ENCODE results near the gene NT5C2.
A peak's percentile ranks its signal among the peaks of the same experiment; 100 is the strongest.
"Not testable (repeated sequence)": the region's sequence is repeated elsewhere in the genome, so short reads cannot be mapped to it uniquely, and the experiment has no call there.

The NT5C2 gene

DNA sequence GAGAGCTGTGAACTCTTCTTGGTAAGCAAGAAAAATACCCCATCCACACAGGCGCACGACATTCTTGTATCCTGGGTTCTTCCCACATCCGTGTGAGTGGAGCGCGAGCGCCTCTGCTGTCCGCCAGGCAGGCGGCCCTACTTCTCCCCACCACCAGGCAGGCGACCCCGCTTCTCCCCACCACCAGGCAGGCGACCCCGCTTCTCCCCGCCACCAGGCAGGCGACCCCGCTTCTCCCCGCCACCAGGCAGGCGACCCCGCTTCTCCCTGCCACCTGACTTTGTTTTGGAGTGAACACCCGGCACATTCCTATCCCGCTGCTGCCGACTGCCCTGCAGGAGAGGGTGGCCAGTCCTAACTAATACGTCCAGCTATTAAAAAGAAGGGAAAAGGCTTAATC, 120.8 kb downstream of the NT5C2 start:
- H3K27ac Mint-ChIP-seq, result no peak overlapping the region
- H3K4me1 Mint-ChIP-seq (ENCODE audit: low read depth), result peaks cover 28% of the 10 kb centered on the region
- no peak for DNase-seq (ENCODE audit: low spot score)
- no peaks in the 10 kb centered on the region for H3K9me3 Mint-ChIP-seq
- H3K36me3 Mint-ChIP-seq (ENCODE audit: low read depth), result no peaks in the 10 kb centered on the region
- H3K4me3 Mint-ChIP-seq, result no peak overlapping the region
- H3K27me3 Mint-ChIP-seq (ENCODE audit: low read depth), result no peaks in the 10 kb centered on the region

GRCh38 chr10:103069453-103070331, 123.4 kb downstream of the NT5C2 start:
- H3K4me1 Mint-ChIP-seq (ENCODE audit: low read depth), result peaks cover 28% of the 10 kb centered on the region
- peak overlapping the region; percentile 18 for H3K4me3 Mint-ChIP-seq
- H3K9me3 Mint-ChIP-seq, result no peaks in the 10 kb centered on the region
- DNase-seq (ENCODE audit: low spot score), result peak; percentile 51
- no peaks in the 10 kb centered on the region for H3K27me3 Mint-ChIP-seq (ENCODE audit: low read depth)
- peak overlapping the region; percentile 52 for H3K27ac Mint-ChIP-seq
- no peaks in the 10 kb centered on the region for H3K36me3 Mint-ChIP-seq (ENCODE audit: low read depth)

DNA sequence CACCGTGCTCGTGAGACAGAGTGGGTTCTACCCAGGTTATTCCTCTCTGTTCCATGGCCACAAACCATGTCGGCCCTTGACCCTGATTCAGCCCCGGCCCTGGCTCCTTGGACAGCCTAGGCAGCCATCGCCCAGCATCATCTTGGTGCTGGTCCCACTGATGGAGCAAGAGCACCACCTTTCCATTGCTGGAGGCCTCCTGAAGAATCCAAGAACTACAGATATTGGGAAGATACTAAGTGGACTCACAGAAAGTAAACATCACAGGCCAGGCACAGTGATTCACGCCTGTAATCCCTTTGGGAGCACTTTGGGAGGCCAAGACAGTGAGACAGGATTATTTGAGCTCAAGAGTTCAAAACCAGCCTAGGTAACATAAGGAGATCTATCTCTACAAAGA, 125.1 kb downstream of the NT5C2 start:
- H3K27ac Mint-ChIP-seq, result no peak overlapping the region
- H3K36me3 Mint-ChIP-seq (ENCODE audit: low read depth), result no peaks in the 10 kb centered on the region
- H3K27me3 Mint-ChIP-seq (ENCODE audit: low read depth), result no peaks in the 10 kb centered on the region
- peaks cover 28% of the 10 kb centered on the region for H3K4me1 Mint-ChIP-seq (ENCODE audit: low read depth)
- DNase-seq (ENCODE audit: low spot score), result no peak
- no peaks in the 10 kb centered on the region for H3K9me3 Mint-ChIP-seq
- H3K4me3 Mint-ChIP-seq, result no peak overlapping the region

DNA sequence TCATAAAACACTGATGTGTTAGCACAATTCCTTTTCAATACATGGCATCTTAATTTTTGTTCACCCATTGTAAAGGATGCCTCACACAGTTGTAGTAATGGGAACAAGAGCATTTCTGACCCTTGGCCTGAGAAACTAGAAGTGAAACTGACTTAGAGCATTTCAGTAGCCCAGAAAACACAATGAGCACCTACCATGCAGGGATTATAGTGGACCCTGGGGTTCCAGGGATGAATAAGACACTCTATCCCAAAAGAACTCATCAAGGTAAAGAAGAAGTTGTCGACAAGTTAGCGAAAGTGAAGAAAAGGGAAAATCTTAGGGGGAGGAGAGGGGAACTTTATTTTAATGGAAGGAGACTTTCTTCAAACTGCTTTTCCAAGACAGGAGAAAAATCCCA, 125.6 kb downstream of the NT5C2 start:
- no peak for DNase-seq (ENCODE audit: low spot score)
- Mint-ChIP-seq H3K27me3 (ENCODE audit: low read depth) (no peaks in the 10 kb centered on the region), H3K4me1 (ENCODE audit: low read depth) (peaks cover 28% of the 10 kb centered on the region), H3K9me3 (no peaks in the 10 kb centered on the region), H3K36me3 (ENCODE audit: low read depth) (no peaks in the 10 kb centered on the region), H3K27ac (no peak overlapping the region), H3K4me3 (no peak overlapping the region)

- H3K4me1 Mint-ChIP-seq (ENCODE audit: low read depth), result peaks cover 28% of the 10 kb centered on the region
- H3K27ac Mint-ChIP-seq; H3K4me3 Mint-ChIP-seq; H3K36me3 Mint-ChIP-seq (ENCODE audit: low read depth); DNase-seq (ENCODE audit: low spot score); H3K27me3 Mint-ChIP-seq (ENCODE audit: low read depth); H3K9me3 Mint-ChIP-seq: not testable (repeated sequence)
These were observed 126.0 kb downstream of the NT5C2 start for GRCh38 chr10:103067099-103067477.

DNA sequence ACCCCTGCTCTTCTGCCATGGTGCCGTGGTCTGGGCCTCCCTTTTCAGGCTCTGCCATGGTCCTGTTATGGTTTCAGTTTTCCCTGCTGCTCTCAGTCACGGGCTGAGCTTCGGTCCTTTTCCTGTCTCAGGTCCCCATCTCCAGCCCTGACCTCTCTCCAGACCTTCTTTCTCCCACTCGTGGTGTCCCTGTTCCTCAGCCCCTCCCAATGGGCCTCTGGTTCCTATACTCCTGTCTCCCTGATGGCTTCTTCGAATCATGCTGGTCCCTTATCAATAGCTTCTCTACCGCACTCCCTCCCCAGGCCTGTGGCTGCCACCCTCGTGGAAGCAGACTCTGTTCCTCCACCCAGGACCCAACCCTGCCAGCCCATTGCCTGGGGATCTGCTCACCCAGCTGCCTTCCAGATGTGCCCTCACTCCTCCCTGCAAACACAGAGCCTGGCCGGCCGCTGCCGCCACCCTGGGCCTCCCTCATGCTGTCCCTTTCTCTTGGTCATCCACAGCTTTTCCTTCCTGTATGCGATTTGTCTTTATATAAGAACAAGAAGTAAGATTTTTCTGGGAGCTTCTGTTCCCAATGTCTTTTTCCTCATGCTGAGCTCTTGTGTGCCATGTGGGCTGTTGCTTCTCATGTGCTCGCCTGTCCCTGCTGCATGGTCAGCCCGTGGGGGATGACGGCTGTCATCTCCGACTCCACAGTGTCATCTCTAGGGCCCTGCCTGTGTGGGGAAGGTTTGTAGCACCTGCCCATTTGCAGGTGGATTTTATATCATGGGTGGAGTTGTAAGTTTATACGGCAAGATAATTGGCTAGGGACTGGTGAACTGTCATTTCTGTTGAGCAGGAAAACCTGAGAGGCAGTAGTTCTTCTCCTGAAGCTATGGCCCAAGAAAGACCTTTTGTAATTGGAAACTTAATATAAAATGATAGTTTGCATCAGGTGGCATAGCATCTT, 126.7 kb downstream of the NT5C2 start:
- Mint-ChIP-seq H3K9me3 (no peaks in the 10 kb centered on the region), H3K4me3 (no peak overlapping the region), H3K27me3 (ENCODE audit: low read depth) (no peaks in the 10 kb centered on the region), H3K4me1 (ENCODE audit: low read depth) (peaks cover 24% of the 10 kb centered on the region), H3K36me3 (ENCODE audit: low read depth) (no peaks in the 10 kb centered on the region), H3K27ac (no peak overlapping the region)
- DNase-seq (ENCODE audit: low spot score), result no peak

DNA sequence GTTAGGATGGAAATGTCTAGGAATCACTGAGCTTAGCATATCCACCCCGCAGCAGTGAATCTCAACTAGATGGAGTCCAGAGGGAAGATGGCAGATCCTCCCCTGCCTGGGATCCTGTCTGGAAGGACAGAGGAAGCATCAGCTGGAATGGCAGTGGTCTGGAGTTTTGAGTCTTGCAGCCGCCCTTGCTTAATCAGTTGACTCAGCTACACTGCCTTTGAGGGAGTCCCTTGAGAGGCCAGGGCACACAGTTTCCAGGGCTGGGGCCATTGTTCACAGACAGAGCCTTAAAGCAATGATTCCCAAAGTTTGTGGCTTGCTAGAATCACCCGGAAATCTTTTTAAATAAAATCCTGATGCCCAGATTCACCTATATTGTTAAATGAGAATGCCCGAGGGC, 128.1 kb downstream of the NT5C2 start:
- Mint-ChIP-seq H3K4me3 (no peak overlapping the region), H3K36me3 (ENCODE audit: low read depth) (no peaks in the 10 kb centered on the region), H3K9me3 (no peaks in the 10 kb centered on the region), H3K4me1 (ENCODE audit: low read depth) (peaks cover 11% of the 10 kb centered on the region), H3K27ac (no peak overlapping the region), H3K27me3 (ENCODE audit: low read depth) (no peaks in the 10 kb centered on the region)
- no peak for DNase-seq (ENCODE audit: low spot score)

DNA sequence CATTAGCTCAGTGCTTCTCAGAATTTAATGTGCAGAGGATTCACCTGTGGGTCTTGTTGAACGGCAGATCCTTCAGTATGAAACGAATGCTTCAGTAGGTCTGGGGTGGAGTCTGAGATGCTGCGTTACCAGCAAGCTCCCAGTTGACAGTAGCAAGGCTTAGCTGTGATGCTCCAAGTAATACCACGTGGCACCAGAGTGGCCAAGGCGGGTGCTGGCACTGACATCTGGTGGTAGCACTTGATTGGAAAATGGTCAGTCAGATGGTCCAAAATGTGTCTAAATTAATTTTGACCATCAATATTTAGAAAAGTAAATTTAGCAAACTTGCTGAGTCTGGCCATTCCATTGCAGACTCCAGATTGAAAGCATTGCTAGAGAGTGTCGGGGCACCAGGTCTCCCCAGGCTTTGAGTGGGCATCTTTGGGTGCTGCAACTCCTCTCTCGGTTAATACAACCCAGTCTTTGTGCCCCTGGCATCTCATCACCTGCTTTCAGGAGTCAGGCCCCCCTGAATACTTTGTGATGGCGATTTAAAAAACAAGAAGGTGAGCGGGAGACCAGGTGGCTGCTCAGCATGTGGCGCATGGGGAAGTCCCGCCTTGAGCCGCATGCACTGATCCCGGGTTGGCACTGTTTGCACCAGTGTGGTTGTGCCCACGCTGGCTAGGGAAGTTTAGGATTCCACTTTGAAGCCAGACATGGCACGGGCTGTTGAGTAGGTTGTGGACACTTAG, 130.1 kb downstream of the NT5C2 start:
- no peak overlapping the region for H3K27ac Mint-ChIP-seq
- no peak for DNase-seq (ENCODE audit: low spot score)
- H3K4me1 Mint-ChIP-seq (ENCODE audit: low read depth), result no peaks in the 10 kb centered on the region
- H3K27me3 Mint-ChIP-seq (ENCODE audit: low read depth), result no peaks in the 10 kb centered on the region
- H3K9me3 Mint-ChIP-seq, result no peaks in the 10 kb centered on the region
- H3K36me3 Mint-ChIP-seq (ENCODE audit: low read depth), result no peaks in the 10 kb centered on the region
- no peak overlapping the region for H3K4me3 Mint-ChIP-seq

GRCh38 chr10:103060575-103060974, 132.5 kb downstream of the NT5C2 start:
- no peak overlapping the region for H3K27ac Mint-ChIP-seq

DNA sequence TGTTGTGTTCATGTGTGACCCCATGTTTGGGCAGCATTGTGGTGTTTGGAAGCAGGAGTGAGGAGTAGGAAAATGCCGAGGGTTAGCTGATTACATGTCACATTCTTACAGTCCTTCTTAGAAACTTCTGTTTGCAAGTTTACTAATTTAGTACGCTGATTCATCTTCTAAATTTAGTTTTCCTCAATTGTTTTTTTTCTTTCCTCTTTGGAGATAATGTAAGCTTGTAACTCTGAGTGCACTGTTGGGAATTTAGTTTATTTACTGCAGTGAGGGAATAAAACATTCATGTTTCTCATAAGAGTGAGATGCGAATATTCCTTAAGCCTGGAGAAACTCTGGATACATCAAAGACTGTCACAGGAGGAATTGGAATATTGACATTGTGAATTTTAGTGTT, 135.0 kb downstream of the NT5C2 start:
- Mint-ChIP-seq H3K27ac (no peak overlapping the region), H3K9me3 (no peaks in the 10 kb centered on the region), H3K27me3 (ENCODE audit: low read depth) (no peaks in the 10 kb centered on the region), H3K4me1 (ENCODE audit: low read depth) (peaks cover 21% of the 10 kb centered on the region), H3K4me3 (no peak overlapping the region), H3K36me3 (ENCODE audit: low read depth) (peaks cover 6% of the 10 kb centered on the region)
- no peak for DNase-seq (ENCODE audit: low spot score)

More at GRCh38 chr10:103060575-103060974, 132.5 kb downstream of the NT5C2 start:
- no peak for DNase-seq (ENCODE audit: low spot score)
- no peaks in the 10 kb centered on the region for H3K27me3 Mint-ChIP-seq (ENCODE audit: low read depth)
- no peaks in the 10 kb centered on the region for H3K9me3 Mint-ChIP-seq
- H3K4me3 Mint-ChIP-seq, result no peak overlapping the region
- no peaks in the 10 kb centered on the region for H3K4me1 Mint-ChIP-seq (ENCODE audit: low read depth)
- peaks cover 4% of the 10 kb centered on the region for H3K36me3 Mint-ChIP-seq (ENCODE audit: low read depth)

GRCh38 chr10:103055105-103055504, 138.0 kb downstream of the NT5C2 start:
- Mint-ChIP-seq H3K9me3 (no peaks in the 10 kb centered on the region), H3K27me3 (ENCODE audit: low read depth) (no peaks in the 10 kb centered on the region), H3K4me1 (ENCODE audit: low read depth) (peaks cover 25% of the 10 kb centered on the region), H3K36me3 (ENCODE audit: low read depth) (peaks cover 9% of the 10 kb centered on the region), H3K27ac (peak overlapping the region; percentile 94), H3K4me3 (peak overlapping the region; percentile 86)
- no peak for DNase-seq (ENCODE audit: low spot score)

DNA sequence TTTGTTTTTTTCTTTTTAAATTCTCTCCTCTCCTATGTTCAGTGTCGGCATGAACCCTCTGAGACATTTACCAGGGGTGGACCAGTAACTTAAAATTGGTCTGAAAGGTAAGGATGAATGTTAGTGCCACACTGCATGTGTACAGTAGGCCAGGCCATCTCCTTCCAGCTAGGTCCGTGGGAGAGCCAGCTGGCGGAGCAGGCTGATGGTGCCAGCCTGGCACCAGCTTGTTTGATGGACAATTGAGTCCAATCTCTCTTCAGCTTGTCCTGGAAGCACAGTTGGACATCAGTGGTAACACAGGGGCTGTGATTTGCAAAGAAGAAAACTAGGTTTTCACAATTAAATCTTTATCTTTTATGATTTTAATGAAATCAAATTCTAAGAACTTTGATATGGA, 138.5 kb downstream of the NT5C2 start:
- Mint-ChIP-seq H3K27me3 (ENCODE audit: low read depth) (no peaks in the 10 kb centered on the region), H3K4me3 (peak overlapping the region; percentile 86)

DNA sequence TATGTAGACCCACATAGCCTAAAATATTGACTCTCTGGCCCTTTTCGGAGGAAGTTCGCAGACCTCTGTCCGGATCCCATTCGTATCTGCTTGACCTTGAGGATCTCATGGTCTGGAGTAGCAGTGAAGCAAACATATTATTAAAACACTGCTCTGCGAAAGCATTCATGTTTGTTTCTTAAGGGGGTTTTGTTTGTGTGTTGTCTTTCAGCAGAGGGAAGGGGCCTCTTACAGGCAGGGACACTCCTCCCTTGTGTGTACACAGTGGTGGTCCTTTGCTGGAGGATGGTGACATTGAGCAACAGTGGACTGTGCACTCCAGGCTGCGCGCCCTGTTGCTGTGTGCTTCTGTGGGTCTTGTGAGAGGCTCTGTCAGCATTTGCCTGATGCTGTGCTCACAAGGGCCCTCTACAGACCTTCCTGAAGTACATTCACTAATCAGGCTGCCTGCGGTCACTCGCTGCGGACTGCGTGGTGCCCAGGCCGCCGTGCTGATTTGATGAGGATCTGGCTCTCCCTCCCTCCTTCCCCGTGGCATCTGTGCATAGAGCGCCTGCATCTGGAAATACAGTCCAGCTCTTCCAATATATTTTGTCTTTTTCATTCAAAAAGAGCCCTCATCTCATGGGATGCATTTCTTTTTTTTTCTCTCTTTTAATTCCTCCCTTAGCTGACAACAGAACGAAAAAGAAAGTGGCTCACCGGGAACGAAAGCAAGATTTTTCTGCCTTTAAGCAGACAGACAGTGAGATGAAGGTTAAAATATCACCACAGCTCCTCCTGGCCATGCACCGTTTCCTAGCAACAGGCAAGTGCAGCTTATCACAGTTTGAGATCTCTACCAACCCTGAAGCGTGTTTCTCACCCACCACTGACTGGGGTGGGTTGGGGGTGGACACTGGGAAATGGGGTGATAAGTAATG, 139.2 kb downstream of the NT5C2 start:
- H3K27me3 Mint-ChIP-seq (ENCODE audit: low read depth), result no peaks in the 10 kb centered on the region
- DNase-seq (ENCODE audit: low spot score), result peak; percentile 72
- peaks cover 25% of the 10 kb centered on the region for H3K4me1 Mint-ChIP-seq (ENCODE audit: low read depth)

More for the DNA sequence above, 138.5 kb downstream of the NT5C2 start:
- H3K4me1 Mint-ChIP-seq (ENCODE audit: low read depth), result peaks cover 25% of the 10 kb centered on the region
- H3K27ac Mint-ChIP-seq, result peak overlapping the region; percentile 94
- no peaks in the 10 kb centered on the region for H3K9me3 Mint-ChIP-seq
- peaks cover 9% of the 10 kb centered on the region for H3K36me3 Mint-ChIP-seq (ENCODE audit: low read depth)
- no peak for DNase-seq (ENCODE audit: low spot score)

More for the DNA sequence above, 139.2 kb downstream of the NT5C2 start:
- Mint-ChIP-seq H3K9me3 (no peaks in the 10 kb centered on the region), H3K27ac (peak overlapping the region; percentile 94), H3K4me3 (peak overlapping the region; percentile 86), H3K36me3 (ENCODE audit: low read depth) (peaks cover 9% of the 10 kb centered on the region)
